ENCODE data around the gene UBE2J2.

DNA sequence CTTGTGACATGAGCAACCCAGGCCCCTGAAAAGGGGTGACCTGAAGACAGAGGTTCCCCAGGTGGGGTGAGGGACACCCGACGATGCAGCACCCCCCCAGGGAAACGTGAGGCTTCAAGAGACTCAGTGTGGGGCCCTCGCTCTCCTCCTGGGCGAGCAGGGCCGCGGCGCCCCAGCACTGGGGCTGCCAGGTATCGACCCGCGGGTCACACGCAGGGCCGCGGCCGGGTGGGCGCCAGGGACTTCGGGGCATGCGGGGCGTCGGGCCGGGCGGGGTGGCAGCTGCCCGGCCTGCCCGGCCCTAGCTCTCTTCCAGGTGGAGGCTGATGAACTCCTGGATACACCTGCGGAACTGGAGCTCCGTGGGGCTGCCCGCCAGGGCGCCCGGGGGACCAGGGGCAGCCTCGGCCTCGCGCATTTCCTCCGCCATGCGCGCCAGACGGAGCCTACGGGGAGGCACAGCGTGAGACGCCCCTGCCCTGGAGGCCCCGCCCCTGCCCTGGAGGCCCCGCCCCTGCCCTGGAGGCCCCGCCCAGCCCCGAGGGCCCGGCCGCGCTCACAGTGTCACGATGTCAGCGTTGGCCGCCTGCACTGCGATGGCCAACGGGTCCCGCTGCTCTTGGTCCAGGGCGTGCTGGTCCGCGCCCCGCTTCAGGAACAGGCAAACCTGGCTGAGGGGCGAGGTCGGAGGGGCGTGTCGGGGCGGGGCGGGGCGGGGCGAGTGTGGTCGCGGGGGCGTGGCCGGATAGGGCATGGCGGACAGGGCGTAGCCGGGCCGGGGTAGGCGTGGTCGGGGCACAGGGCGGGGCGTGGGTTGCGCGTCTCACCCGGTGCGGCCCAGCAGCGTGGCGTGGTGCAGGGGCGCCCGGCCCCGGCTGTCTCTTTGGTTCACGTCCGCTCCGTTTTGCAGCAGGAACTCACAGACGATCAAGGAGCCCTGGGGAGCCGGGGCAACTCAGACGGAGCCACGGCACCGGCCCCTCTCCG, 19.9 kb upstream of the UBE2J2 start:
- TF ChIP-seq CTCF (IDR thresholded peaks at IDR 0.05; ENCODE audit: low read depth, low read length) (no peak), EZH2phosphoT487 (IDR thresholded peaks at IDR 0.05; ENCODE audit: low read depth) (no peak)

Measured in OCI-LY3 (cell line).